Adrenal gland (tissue), 5 donors: ENCODE measurements around the gene ZC3H12A.

Experiments
- CTCF ChIP-seq, 6 experiments: fragments of 450-650 bp in 4 of 6; fragments of 200-600 bp in 2 of 6; sonication (generic) in 1 of 6; IDR thresholded peaks; 1 replicate in 5 of 6; 2 replicates in 1 of 6; pipeline versions ENCODE4 v1.5.1 to v1.8.0; 2016 to 2021; ENCODE audit warnings: antibody characterized with exemption in 6 of 6, mild to moderate bottlenecking in 2 of 6, moderate library complexity in 1 of 6
- POLR2A ChIP-seq, 2 donors: fragments of 450-650 bp; IDR thresholded peaks; one replicate each; pipeline ENCODE4 v1.6.1; 2017; ENCODE audit warnings: antibody characterized with exemption in 2 of 2, mild to moderate bottlenecking in 2 of 2, moderate library complexity in 1 of 2
- donor health status: DM: no; HTN: no; CAD: no.

- TF ChIP-seq POLR2A (IDR thresholded peaks at IDR 0.05) = peak in 1 of 2 donors; percentile 26
- TF ChIP-seq CTCF (IDR thresholded peaks at IDR 0.05) = no peak
Measured at GRCh38 chr1:37484325-37485051, 10.1 kb downstream of the ZC3H12A start.
